Activated CD8-positive, alpha-beta memory T cell treated with anti-CD3 and anti-CD28 coated beads, Interleukin-2, amount 10 ng/mL, durations not matched to agents 7 days and 5 days (primary cell): Measurements from ENCODE around the gene SPATA13. TPM values are rescaled to one million over a fixed set of nuclear protein-coding genes. Genes with fewer than 3 reads are reported as not detected.

Experiments
- ATAC-seq: fragments of 150-1000 bp; cut with Tn5 transposase; one replicate; pipeline ENCODE4 v1.10.0; 2021; ENCODE audit warnings: moderate library complexity
- CTCF ChIA-PET: fragments of 350-600 bp; sonication (Branson Sonifier 250); formaldehyde crosslinking; loops from one replicate; lab custom pipeline; 2021; ENCODE audit warnings: antibody characterized with exemption; lab: Charles Lee
- DNase-seq: peaks from one replicate; pipeline ENCODE4 v3.0.0-alpha.2; 2020
- H3K27ac Mint-ChIP-seq: one replicate; pipeline ENCODE4 v1.8.0; 2021; ENCODE audit warnings: mild to moderate bottlenecking, mixed read lengths
- H3K27me3 Mint-ChIP-seq: one replicate; pipeline ENCODE4 v1.8.0; 2021; ENCODE audit warnings: mixed read lengths
- H3K36me3 Mint-ChIP-seq: one replicate; pipeline ENCODE4 v1.8.0; 2021; ENCODE audit warnings: mild to moderate bottlenecking, mixed read lengths
- H3K4me1 Mint-ChIP-seq: one replicate; pipeline ENCODE4 v1.8.0; 2021; ENCODE audit warnings: mixed read lengths
- H3K4me3 Mint-ChIP-seq: one replicate; pipeline ENCODE4 v1.8.0; 2021; ENCODE audit warnings: mild to moderate bottlenecking, moderate library complexity, mixed read lengths
- H3K9me3 Mint-ChIP-seq: one replicate; pipeline ENCODE4 v1.8.0; 2022; ENCODE audit warnings: low read depth, mixed read lengths
- total RNA-seq, 2 experiments: library from RNA; stranded (reverse); gene quantifications; one replicate each; pipeline ENCODE4 v1.2.3, GENCODE V29; 2021

SPATA13 gene
- total RNA-seq, 2 experiments from 2014 or later = 51.0 to 57.8 TPM

GRCh38 chr13:24276306-24276705 lies 115.8 kb downstream of the SPATA13 start:
- CTCF ChIA-PET = no interaction called here
- Mint-ChIP-seq H3K4me1 (peaks cover 74% of the 10 kb centered on the region), H3K27ac (peak overlapping the region; percentile 3), H3K36me3 (peaks cover 19% of the 10 kb centered on the region), H3K4me3 (no peak overlapping the region), H3K9me3 (no peaks in the 10 kb centered on the region), H3K27me3 (no peaks in the 10 kb centered on the region)
- ATAC-seq = no peak
- DNase-seq = peak; percentile 18

GRCh38 chr13:24276861-24277260 lies 116.3 kb downstream of the SPATA13 start:
- CTCF ChIA-PET = interaction anchor here (0.7 kb wide), 1 partner anchor 254 kb away, joined by 3 read pairs; no protein-coding TSS in a partner anchor
- H3K27ac Mint-ChIP-seq = no peak overlapping the region

GRCh38 chr13:24277761-24278160 lies 117.2 kb downstream of the SPATA13 start:
- Mint-ChIP-seq H3K4me3 (no peak overlapping the region), H3K27me3 (no peaks in the 10 kb centered on the region), H3K36me3 (peaks cover 18% of the 10 kb centered on the region), H3K9me3 (no peaks in the 10 kb centered on the region), H3K4me1 (peaks cover 64% of the 10 kb centered on the region), H3K27ac (no peak overlapping the region)
- CTCF ChIA-PET = interaction anchor here (1.3 kb wide), 1 partner anchor 27 kb away, joined by 4 read pairs; no protein-coding TSS in a partner anchor
- DNase-seq (no peak), ATAC-seq (no peak)

More at GRCh38 chr13:24276861-24277260, 116.3 kb downstream of the SPATA13 start:
- DNase-seq = peak; percentile 22
- H3K36me3 Mint-ChIP-seq = peaks cover 19% of the 10 kb centered on the region
- no peaks in the 10 kb centered on the region for H3K9me3 Mint-ChIP-seq
- peaks cover 69% of the 10 kb centered on the region for H3K4me1 Mint-ChIP-seq
- ATAC-seq = no peak
- H3K27me3 Mint-ChIP-seq = no peaks in the 10 kb centered on the region
- H3K4me3 Mint-ChIP-seq = no peak overlapping the region

GRCh38 chr13:24279327-24280110 lies 119.0 kb downstream of the SPATA13 start:
- ATAC-seq = no peak
- Mint-ChIP-seq H3K27ac (peak overlapping the region; percentile 18), H3K4me1 (peaks cover 46% of the 10 kb centered on the region), H3K27me3 (no peaks in the 10 kb centered on the region), H3K36me3 (peaks cover 21% of the 10 kb centered on the region), H3K4me3 (no peak overlapping the region), H3K9me3 (no peaks in the 10 kb centered on the region)
- DNase-seq = peak; percentile 25
- CTCF ChIA-PET = interaction anchor here (1.0 kb wide), 1 partner anchor 54 kb away, joined by 3 read pairs; no protein-coding TSS in a partner anchor

- Mint-ChIP-seq H3K9me3 (no peaks in the 10 kb centered on the region), H3K4me3 (no peak overlapping the region), H3K27me3 (no peaks in the 10 kb centered on the region), H3K27ac (no peak overlapping the region), H3K4me1 (peaks cover 34% of the 10 kb centered on the region), H3K36me3 (peaks cover 27% of the 10 kb centered on the region)
- CTCF ChIA-PET = no interaction called here
- no peak for ATAC-seq
- DNase-seq = no peak
Measured at GRCh38 chr13:24280720-24281119, 120.2 kb downstream of the SPATA13 start.

GRCh38 chr13:24281188-24282008 lies 120.9 kb downstream of the SPATA13 start:
- no peak for DNase-seq
- Mint-ChIP-seq H3K27me3 (no peaks in the 10 kb centered on the region), H3K27ac (no peak overlapping the region), H3K4me3 (no peak overlapping the region), H3K4me1 (peaks cover 27% of the 10 kb centered on the region), H3K9me3 (no peaks in the 10 kb centered on the region), H3K36me3 (peaks cover 30% of the 10 kb centered on the region)
- CTCF ChIA-PET = no interaction called here
- ATAC-seq = no peak

- Mint-ChIP-seq H3K36me3 (peaks cover 31% of the 10 kb centered on the region), H3K27me3 (no peaks in the 10 kb centered on the region), H3K4me1 (peaks cover 21% of the 10 kb centered on the region), H3K4me3 (no peak overlapping the region), H3K27ac (peak overlapping the region; percentile 10), H3K9me3 (no peaks in the 10 kb centered on the region)
- CTCF ChIA-PET = no interaction called here
- DNase-seq (no peak), ATAC-seq (no peak)
Measured at GRCh38 chr13:24282256-24282655, 121.7 kb downstream of the SPATA13 start.

- CTCF ChIA-PET = no interaction called here
- no peak overlapping the region for H3K27ac Mint-ChIP-seq
- H3K4me3 Mint-ChIP-seq = no peak overlapping the region
- no peak for ATAC-seq
- H3K9me3 Mint-ChIP-seq = no peaks in the 10 kb centered on the region
- H3K27me3 Mint-ChIP-seq = no peaks in the 10 kb centered on the region
- DNase-seq = no peak
- H3K4me1 Mint-ChIP-seq = peaks cover 2% of the 10 kb centered on the region
- peaks cover 45% of the 10 kb centered on the region for H3K36me3 Mint-ChIP-seq
Measured at GRCh38 chr13:24284889-24285565, 124.5 kb downstream of the SPATA13 start.

GRCh38 chr13:24286624-24287023 lies 126.1 kb downstream of the SPATA13 start:
- H3K36me3 Mint-ChIP-seq = peaks cover 56% of the 10 kb centered on the region
- H3K4me1 Mint-ChIP-seq = no peaks in the 10 kb centered on the region
- CTCF ChIA-PET = interaction anchor here (1.2 kb wide), 1 partner anchor 52 kb away, joined by 3 read pairs; no protein-coding TSS in a partner anchor
- ATAC-seq (no peak), DNase-seq (no peak)
- H3K27me3 Mint-ChIP-seq = no peaks in the 10 kb centered on the region
- H3K27ac Mint-ChIP-seq = no peak overlapping the region
- H3K9me3 Mint-ChIP-seq = no peaks in the 10 kb centered on the region
- no peak overlapping the region for H3K4me3 Mint-ChIP-seq

GRCh38 chr13:24287748-24288287 lies 127.3 kb downstream of the SPATA13 start:
- Mint-ChIP-seq H3K4me3 (no peak overlapping the region), H3K9me3 (no peaks in the 10 kb centered on the region), H3K4me1 (no peaks in the 10 kb centered on the region), H3K27ac (no peak overlapping the region), H3K27me3 (no peaks in the 10 kb centered on the region), H3K36me3 (peaks cover 62% of the 10 kb centered on the region)
- ATAC-seq (no peak), DNase-seq (no peak)
- CTCF ChIA-PET = interaction anchor here (1.2 kb wide), 1 partner anchor 53 kb away, joined by 3 read pairs; no protein-coding TSS in a partner anchor

GRCh38 chr13:24288870-24289269 lies 128.3 kb downstream of the SPATA13 start:
- ATAC-seq = no peak
- Mint-ChIP-seq H3K27ac (no peak overlapping the region), H3K27me3 (no peaks in the 10 kb centered on the region), H3K4me3 (no peak overlapping the region), H3K36me3 (peaks cover 62% of the 10 kb centered on the region), H3K9me3 (no peaks in the 10 kb centered on the region), H3K4me1 (no peaks in the 10 kb centered on the region)
- DNase-seq = no peak
- CTCF ChIA-PET = no interaction called here

- DNase-seq = no peak
- CTCF ChIA-PET = interaction anchor here (0.6 kb wide), 1 partner anchor 24 kb away, joined by 3 read pairs; no protein-coding TSS in a partner anchor
Measured at GRCh38 chr13:24290280-24290932, 129.9 kb downstream of the SPATA13 start.

More at GRCh38 chr13:24290280-24290932, 129.9 kb downstream of the SPATA13 start:
- peaks cover 64% of the 10 kb centered on the region for H3K36me3 Mint-ChIP-seq
- no peak overlapping the region for H3K4me3 Mint-ChIP-seq
- ATAC-seq = no peak
- H3K9me3 Mint-ChIP-seq = no peaks in the 10 kb centered on the region
- no peaks in the 10 kb centered on the region for H3K27me3 Mint-ChIP-seq
- H3K4me1 Mint-ChIP-seq = no peaks in the 10 kb centered on the region
- H3K27ac Mint-ChIP-seq = no peak overlapping the region
